ENCODE data around the gene PTCHD1.

DNA sequence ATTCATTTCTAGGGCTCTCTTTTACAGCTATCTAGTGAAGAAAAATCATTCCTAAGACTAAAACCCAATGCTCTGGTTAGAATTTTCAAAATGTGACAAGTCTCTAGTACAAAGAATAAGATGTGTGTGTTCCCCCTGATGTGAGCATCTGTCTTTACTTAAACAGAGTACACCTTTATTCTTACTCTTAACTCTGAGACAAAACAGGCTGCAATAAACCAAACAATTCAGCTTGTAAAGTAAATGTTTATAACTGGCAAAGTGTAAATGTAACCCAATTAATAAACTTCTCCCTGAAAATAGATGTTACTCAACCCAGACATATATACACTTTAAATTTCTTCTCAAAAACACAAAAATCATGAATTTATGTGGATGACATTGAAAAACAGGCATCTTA, 51.6 kb downstream of the PTCHD1 start:
- TF ChIP-seq CTCF (IDR thresholded peaks at IDR 0.05): no peak
- no peak for TF ChIP-seq POLR2AphosphoS5 (IDR thresholded peaks at IDR 0.05)
- TF ChIP-seq POLR2A (IDR thresholded peaks at IDR 0.05): no peak
- TF ChIP-seq EP300 (IDR thresholded peaks at IDR 0.05): no peak

Measured in gastroesophageal sphincter (tissue), 3 donors.